ENCODE data around the gene DNM1. TPM values are rescaled to one million over a fixed set of nuclear protein-coding genes. Genes with fewer than 3 reads are reported as not detected.

Gene DNM1
- total and polyA plus RNA-seq, 2 donors (not counting 3 experiments of a cell fraction or from before 2014, with no cell fraction given): 0.59 to 2.9 TPM

GRCh38 chr9:128174062-128174461 lies 29.1 kb upstream of the DNM1 start:
- DNase-seq (ENCODE audit: low read depth, low spot score) (no peak), FAIRE-seq (no peak)
- H3K36me3 ChIP-seq (ENCODE audit: control insufficient read depth in 2 of 2, extremely low read depth in 1 of 2, insufficient read depth in 2 of 2, low read length in 2 of 2): peaks cover 23 to 48% of the 10 kb centered on the region in 2 experiments
- no peak overlapping the region for H3K27ac ChIP-seq (ENCODE audit: insufficient read depth, low read depth, low read length)
- intact Hi-C loops (cut with micrococcal nuclease): no loop called here
- H2AFZ ChIP-seq (ENCODE audit: low read depth, low read length): no peak overlapping the region
- no peaks in the 10 kb centered on the region for H3K79me2 ChIP-seq (ENCODE audit: control insufficient read depth, insufficient read depth, low read length)
- no peak overlapping the region for H3K4me2 ChIP-seq (ENCODE audit: insufficient read depth, low read length)
- POLR2A ChIA-PET: no interaction called here
- no peaks in the 10 kb centered on the region for H3K27me3 ChIP-seq (ENCODE audit: control insufficient read depth in 2 of 2, insufficient read depth in 2 of 2, low read length in 2 of 2)
- no peaks in the 10 kb centered on the region for H3K9me1 ChIP-seq (replicated peaks; ENCODE audit: control insufficient read depth, extremely low read depth, insufficient read depth, low read length)
- TF ChIP-seq GATA2 (IDR thresholded peaks at IDR 0.05; ENCODE audit: insufficient read depth, insufficient read length, low read depth, low read length) (no peak), POLR2A (IDR thresholded peaks at IDR 0.05; ENCODE audit: low read depth, low read length) (no peak), CTCF (IDR thresholded peaks at IDR 0.05; ENCODE audit: extremely low read depth in 1 of 2, insufficient read depth in 1 of 2, low read depth in 1 of 2, low read length in 2 of 2) (no peak), FOS (IDR thresholded peaks at IDR 0.05; ENCODE audit: borderline replicate concordance, insufficient read depth, low read length) (no peak), EZH2 (IDR thresholded peaks at IDR 0.05; ENCODE audit: borderline replicate concordance, low read depth, low read length, severe bottlenecking) (no peak), JUN (IDR thresholded peaks at IDR 0.05; ENCODE audit: borderline replicate concordance, insufficient read depth, insufficient read length, low read depth) (no peak), MYC (IDR thresholded peaks at IDR 0.05; ENCODE audit: low read depth, low read length) (no peak), POLR2AphosphoS5 (IDR thresholded peaks at IDR 0.05; ENCODE audit: insufficient read depth, low read depth, low read length) (no peak)
- TF ChIP-seq, protein P1, sequence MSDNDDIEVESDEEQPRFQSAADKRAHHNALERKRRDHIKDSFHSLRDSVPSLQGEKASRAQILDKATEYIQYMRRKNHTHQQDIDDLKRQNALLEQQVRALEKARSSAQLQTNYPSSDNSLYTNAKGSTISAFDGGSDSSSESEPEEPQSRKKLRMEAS (IDR thresholded peaks at IDR 0.05; ENCODE audit: insufficient read depth, insufficient read length): no peak
- CTCF ChIA-PET: no interaction called here
- dilution Hi-C loops (cut with MboI; ENCODE audit: extremely low pct_ligation_motif_present, low sequenced_read_pairs): no loop called here
- no TSS peak for BruUV-seq (replicated peaks)
- H3K4me3 ChIP-seq (replicated peaks in 1 of 3; ENCODE audit: insufficient read depth in 1 of 3, low read depth in 1 of 3, low read length in 3 of 3): no peak overlapping the region
- no peaks in the 10 kb centered on the region for H4K20me1 ChIP-seq (replicated peaks; ENCODE audit: control insufficient read depth, extremely low read depth, insufficient read depth, low read length)
- H3K4me1 ChIP-seq (ENCODE audit: control insufficient read depth, extremely low read depth, insufficient read depth, low read length): no peaks in the 10 kb centered on the region
- no peaks in the 10 kb centered on the region for H3K9me3 ChIP-seq (replicated peaks; ENCODE audit: control insufficient read depth, insufficient read depth, low read length)
- no peak overlapping the region for H3K9ac ChIP-seq (replicated peaks; ENCODE audit: extremely low read depth, insufficient read depth, low read length)
